ENCODE measurements around the gene PACRG. TPM values are rescaled to one million over a fixed set of nuclear protein-coding genes. Genes with fewer than 3 reads are reported as not detected.

Gene PACRG
- total and polyA plus RNA-seq, 9 donors: 2.5 to 33.1 (median 3.8) TPM

GRCh38 chr6:162846723-162847122 lies 118.9 kb downstream of the PACRG start:
- Histone ChIP-seq H3K9me3 (no peaks in the 10 kb centered on the region), H3K27me3 (no peaks in the 10 kb centered on the region), H3K4me3 (no peak overlapping the region), H3K27ac (no peak overlapping the region), H3K36me3 (no peaks in the 10 kb centered on the region), H3K4me1 (ENCODE audit: insufficient read depth) (no peaks in the 10 kb centered on the region)
- no peak for TF ChIP-seq EP300 (IDR thresholded peaks at IDR 0.05)
- WGBS, 3 donors: 93 to 95% (median 95%) methylated on average over 6 of the region's 6 CpGs
- intact Hi-C loops (cut with DNase I): no loop called here
- DNase-seq: no peak

- Histone ChIP-seq H3K4me1 (ENCODE audit: insufficient read depth) (no peaks in the 10 kb centered on the region), H3K27ac (no peak overlapping the region), H3K4me3 (no peak overlapping the region), H3K36me3 (no peaks in the 10 kb centered on the region), H3K27me3 (no peaks in the 10 kb centered on the region), H3K9me3 (no peaks in the 10 kb centered on the region)
- no peak for DNase-seq
- 76 to 79% (median 77%) methylated on average over 4 of the region's 4 CpGs for WGBS, 3 donors
- intact Hi-C loops (cut with DNase I): no loop called here
- TF ChIP-seq POLR2A (IDR thresholded peaks at IDR 0.05) (no peak), EP300 (IDR thresholded peaks at IDR 0.05) (no peak), CTCF (IDR thresholded peaks at IDR 0.05) (no peak)
Measured at GRCh38 chr6:162849269-162849668, 121.5 kb downstream of the PACRG start.

GRCh38 chr6:162852192-162852591 lies 124.4 kb downstream of the PACRG start:
- H3K9me3 ChIP-seq: no peaks in the 10 kb centered on the region
- no peak for DNase-seq
- no peaks in the 10 kb centered on the region for H3K36me3 ChIP-seq
- 87 to 96% (median 91%) methylated on average over 6 of the region's 6 CpGs for WGBS, 3 donors
- H3K4me3 ChIP-seq: no peak overlapping the region
- H3K4me1 ChIP-seq (ENCODE audit: insufficient read depth): no peaks in the 10 kb centered on the region
- intact Hi-C loops (cut with DNase I): no loop called here
- TF ChIP-seq POLR2A (IDR thresholded peaks at IDR 0.05) (no peak), CTCF (IDR thresholded peaks at IDR 0.05) (no peak), EP300 (IDR thresholded peaks at IDR 0.05) (no peak)
- no peak overlapping the region for H3K27ac ChIP-seq
- H3K27me3 ChIP-seq: no peaks in the 10 kb centered on the region

GRCh38 chr6:162852840-162853577 lies 125.2 kb downstream of the PACRG start:
- Histone ChIP-seq H3K4me1 (ENCODE audit: insufficient read depth) (no peaks in the 10 kb centered on the region), H3K27ac (no peak overlapping the region), H3K9me3 (no peaks in the 10 kb centered on the region), H3K36me3 (no peaks in the 10 kb centered on the region), H3K4me3 (no peak overlapping the region), H3K27me3 (no peaks in the 10 kb centered on the region)
- intact Hi-C loops (cut with DNase I): no loop called here
- no peak for TF ChIP-seq CTCF (IDR thresholded peaks at IDR 0.05)
- TF ChIP-seq EP300 (IDR thresholded peaks at IDR 0.05): no peak
- TF ChIP-seq POLR2A (IDR thresholded peaks at IDR 0.05): no peak
- no peak for DNase-seq
- WGBS, 3 donors: 56 to 71% (median 66%) methylated on average over 9 of the region's 9 CpGs

- 84 to 93% (median 87%) methylated on average over 1 of the region's 1 CpG for WGBS, 3 donors
- TF ChIP-seq EP300 (IDR thresholded peaks at IDR 0.05) (no peak), POLR2A (IDR thresholded peaks at IDR 0.05) (no peak), CTCF (IDR thresholded peaks at IDR 0.05) (no peak)
- no peaks in the 10 kb centered on the region for H3K36me3 ChIP-seq
- H3K4me3 ChIP-seq: no peak overlapping the region
- intact Hi-C loops (cut with DNase I): no loop called here
- no peaks in the 10 kb centered on the region for H3K9me3 ChIP-seq
- H3K27ac ChIP-seq: no peak overlapping the region
- no peak for DNase-seq
- no peaks in the 10 kb centered on the region for H3K4me1 ChIP-seq (ENCODE audit: insufficient read depth)
- no peaks in the 10 kb centered on the region for H3K27me3 ChIP-seq
Measured at GRCh38 chr6:162854228-162854627, 126.5 kb downstream of the PACRG start.

Data from ovary (tissue), 9 donors.